H9 (cell line): Measurements from ENCODE around the gene CLIP1. TPM values are rescaled to one million over a fixed set of nuclear protein-coding genes. Genes with fewer than 3 reads are reported as not detected.

Experiments used
- DNase-seq: peaks from one replicate; pipeline ENCODE4 v3.0.0-alpha.2; 2017
- H2AFZ ChIP-seq: one replicate; pipeline ENCODE4 v1.6.1; 2013; ENCODE audit warnings: mild to moderate bottlenecking, low read length, control low read depth, moderate library complexity
- H2AK5ac ChIP-seq: 2 replicates; pipeline ENCODE4 v1.6.1; 2013; ENCODE audit warnings: low read length, control low read depth, mixed read lengths; ENCODE audit not compliant: insufficient read length
- H2BK120ac ChIP-seq: one replicate; pipeline ENCODE4 v1.6.1; 2013; ENCODE audit warnings: low read depth, mild to moderate bottlenecking, low read length, control low read depth, inconsistent platforms; ENCODE audit not compliant: poor library complexity, severe bottlenecking
- H2BK12ac ChIP-seq: 2 replicates; pipeline ENCODE4 v1.6.1; 2013; ENCODE audit warnings: low read length, control low read depth, mixed read lengths, low read depth; ENCODE audit not compliant: insufficient read length
- H2BK15ac ChIP-seq: 2 replicates; pipeline ENCODE4 v1.6.1; 2013; ENCODE audit warnings: low read depth, low read length, control low read depth
- H2BK20ac ChIP-seq: one replicate; pipeline ENCODE4 v1.6.1; 2013; ENCODE audit warnings: low read depth, mild to moderate bottlenecking, low read length, control low read depth, inconsistent platforms; ENCODE audit not compliant: poor library complexity, severe bottlenecking
- H2BK5ac ChIP-seq: 2 replicates; pipeline ENCODE4 v1.6.1; 2013; ENCODE audit warnings: low read length, control low read depth, mixed read lengths; ENCODE audit not compliant: insufficient read length
- H3K14ac ChIP-seq: 2 replicates; pipeline ENCODE4 v1.6.1; 2013; ENCODE audit warnings: low read length, control low read depth; ENCODE audit not compliant: insufficient read depth
- H3K18ac ChIP-seq: 2 replicates; pipeline ENCODE4 v1.6.1; 2013; ENCODE audit warnings: low read depth, mild to moderate bottlenecking, mixed read lengths, low read length, control low read depth; ENCODE audit not compliant: insufficient read length
- H3K23ac ChIP-seq: 2 replicates; pipeline ENCODE4 v1.6.1; 2013; ENCODE audit warnings: low read length, control low read depth, mixed read lengths, low read depth; ENCODE audit not compliant: insufficient read length
- H3K23me2 ChIP-seq: 2 replicates; pipeline ENCODE4 v1.6.1; 2013; ENCODE audit warnings: low read depth, mild to moderate bottlenecking, mixed read lengths, low read length, control low read depth; ENCODE audit not compliant: insufficient read length, poor library complexity, severe bottlenecking
- H3K27ac ChIP-seq: 2 replicates; pipeline ENCODE4 v1.5.1; 2013; ENCODE audit warnings: low read length, control low read depth, mixed read lengths, low read depth; ENCODE audit not compliant: insufficient read length
- H3K27me3 ChIP-seq: 2 replicates; pipeline ENCODE4 v1.6.1; 2013; ENCODE audit warnings: low read length, control low read depth, inconsistent platforms; ENCODE audit not compliant: insufficient read depth
- H3K4ac ChIP-seq: 2 replicates; pipeline ENCODE4 v1.6.1; 2013; ENCODE audit warnings: low read depth, mild to moderate bottlenecking, control low read depth, inconsistent platforms, low read length, moderate library complexity
- H3K4me1 ChIP-seq: 2 replicates; pipeline ENCODE4 v1.6.1; 2013; ENCODE audit warnings: low read length, control low read depth, inconsistent platforms; ENCODE audit not compliant: insufficient read depth
- H3K4me2 ChIP-seq: 2 replicates; pipeline ENCODE4 v1.6.1; 2013; ENCODE audit warnings: low read length, control low read depth, mixed read lengths; ENCODE audit not compliant: insufficient read length, insufficient read depth
- H3K56ac ChIP-seq: 2 replicates; pipeline ENCODE4 v1.6.1; 2013; ENCODE audit warnings: low read depth, mild to moderate bottlenecking, mixed read lengths, low read length, control low read depth; ENCODE audit not compliant: insufficient read length
- H3K79me1 ChIP-seq: 2 replicates; pipeline ENCODE4 v1.6.1; 2013; ENCODE audit warnings: low read depth, mild to moderate bottlenecking, moderate library complexity, low read length, control low read depth, inconsistent platforms; ENCODE audit not compliant: insufficient read depth, poor library complexity, severe bottlenecking
- H3K79me2 ChIP-seq: 2 replicates; pipeline ENCODE4 v1.6.1; 2013; ENCODE audit warnings: low read length, control low read depth, inconsistent platforms; ENCODE audit not compliant: insufficient read depth
- H3K9ac ChIP-seq: 2 replicates; pipeline ENCODE4 v1.6.1; 2013; ENCODE audit warnings: low read length, control low read depth, mixed read lengths; ENCODE audit not compliant: insufficient read length; ENCODE audit errors: extremely low read depth
- H3K9me3 ChIP-seq: one replicate; pipeline ENCODE4 v1.6.1; 2013; ENCODE audit warnings: low read depth, low read length, inconsistent platforms; ENCODE audit not compliant: control insufficient read depth
- H3T11ph ChIP-seq: one replicate; pipeline ENCODE4 v1.6.1; 2013; ENCODE audit warnings: mild to moderate bottlenecking, low read length, control low read depth, inconsistent platforms
- H4K20me1 ChIP-seq: one replicate; pipeline ENCODE4 v1.6.1; 2013; ENCODE audit not compliant: control insufficient read depth, insufficient read length, insufficient read depth
- H4K5ac ChIP-seq: 2 replicates; pipeline ENCODE4 v1.6.1; 2013; ENCODE audit warnings: low read depth, mild to moderate bottlenecking, mixed read lengths, low read length, control low read depth; ENCODE audit not compliant: insufficient read length
- H4K8ac ChIP-seq: replicated peaks from 2 replicates; pipeline ENCODE4 v1.6.1; 2013; ENCODE audit warnings: low read length, control low read depth, mixed read lengths, low read depth; ENCODE audit not compliant: insufficient read length
- H4K91ac ChIP-seq: 2 replicates; pipeline ENCODE4 v1.6.1; 2013; ENCODE audit warnings: low read depth, mild to moderate bottlenecking, moderate library complexity, mixed read lengths, low read length, control low read depth; ENCODE audit not compliant: insufficient read length
- H3K27ac Mint-ChIP-seq, 3 experiments: 2 replicates in 2 of 3; 3 replicates in 1 of 3; pipeline ENCODE4 v1.8.0; 2020 to 2021; ENCODE audit warnings: mixed read lengths in 3 of 3, mild to moderate bottlenecking in 1 of 3, moderate library complexity in 1 of 3
- H3K27me3 Mint-ChIP-seq: 2 replicates; pipeline ENCODE4 v1.8.0; 2021; ENCODE audit warnings: low read depth, mild to moderate bottlenecking, moderate library complexity, mixed read lengths
- H3K36me3 Mint-ChIP-seq, 3 experiments: 2 replicates in 2 of 3; 3 replicates in 1 of 3; pipeline ENCODE4 v1.8.0; 2020 to 2021; ENCODE audit warnings: low read depth in 3 of 3, mixed read lengths in 3 of 3; ENCODE audit not compliant: insufficient read depth in 1 of 3
- H3K4me1 Mint-ChIP-seq, 2 experiments: 2 replicates each; pipeline ENCODE4 v1.8.0; 2020; ENCODE audit warnings: mixed read lengths in 2 of 2
- H3K4me3 Mint-ChIP-seq, 2 experiments: 2 replicates in 1 of 2; 3 replicates in 1 of 2; pipeline ENCODE4 v1.8.0; 2020 to 2021; ENCODE audit warnings: mild to moderate bottlenecking in 2 of 2, mixed read lengths in 2 of 2, moderate library complexity in 1 of 2
- H3K9me3 Mint-ChIP-seq, 2 experiments: 2 replicates in 1 of 2; 3 replicates in 1 of 2; pipeline ENCODE4 v1.8.0; 2020; ENCODE audit warnings: mild to moderate bottlenecking in 2 of 2, mixed read lengths in 2 of 2, moderate library complexity in 1 of 2
- WGBS: extraction: QIAGEN DNeasy Blood & Tissue Kit; methylation state at CpG from one replicate; pipeline ENCODE4 v1.1.7; 2013; ENCODE audit warnings: missing lambda C conversion rate, low lambda C conversion rate, mixed read lengths; ENCODE audit not compliant: insufficient read length; ENCODE audit errors: extremely low coverage; 5-methylcytosine and 5-hydroxymethylcytosine counted together
- total RNA-seq: library from RNA; stranded (reverse); gene quantifications from 2 replicates; pipeline ENCODE4 v1.2.1, GENCODE V29; 2021
- TF ChIP-seq, protein P1 (sequence below): fragments of 200-600 bp; sonication (generic); conservative IDR thresholded peaks from 3 replicates; pipeline ENCODE4 v1.8.0; 2021; ENCODE audit warnings: antibody characterized with exemption, mild to moderate bottlenecking

CLIP1 gene
- total RNA-seq, 1 experiment from 2014 or later = 23.6 TPM

GRCh38 chr12:122354958-122355641, 67.4 kb downstream of the CLIP1 start:
- Mint-ChIP-seq H3K27me3 (no peaks in the 10 kb centered on the region), H3K27ac (no peak overlapping the region), H3K4me1 (0 out of 4 replicates have a peak, but pooled peaks cover 0 to 2% of the 10 kb centered on the region in 2 experiments), H3K9me3 (peaks cover 6% of the 10 kb centered on the region in 2 experiments; a peak in 4 of 5 replicates), H3K36me3 (peaks cover 14 to 45% (median 35%) of the 10 kb centered on the region in 3 experiments), H3K4me3 (no peak overlapping the region)
- H3K4ac ChIP-seq = no peak overlapping the region
- no peak overlapping the region for H3K18ac ChIP-seq
- no peak overlapping the region for H3K56ac ChIP-seq
- WGBS = no CpG with 5 or more reads among the region's 24 CpGs
- H3K23me2 ChIP-seq = no peaks in the 10 kb centered on the region
- H3K79me2 ChIP-seq = no peaks in the 10 kb centered on the region
- no peak overlapping the region for H4K91ac ChIP-seq
- DNase-seq = no peak
- H2BK5ac ChIP-seq = no peak overlapping the region
- H3K79me1 ChIP-seq = no peaks in the 10 kb centered on the region
- no peak overlapping the region for H3K4me2 ChIP-seq
- H2AK5ac ChIP-seq = no peak overlapping the region
- H3K14ac ChIP-seq = no peak overlapping the region; the same call in 1 of the 2 replicates
- H2BK12ac ChIP-seq = no peak overlapping the region
- H3K4me1 ChIP-seq = no peaks in the 10 kb centered on the region
- H4K5ac ChIP-seq = no peak overlapping the region
- H3K23ac ChIP-seq = no peak overlapping the region
- H3K27ac ChIP-seq = no peak overlapping the region
- H2BK15ac ChIP-seq = no peak overlapping the region
- no peak overlapping the region for H3K9ac ChIP-seq
- H4K8ac ChIP-seq = no peak overlapping the region
- H2BK20ac ChIP-seq = no peak overlapping the region
- TF ChIP-seq, protein P1, sequence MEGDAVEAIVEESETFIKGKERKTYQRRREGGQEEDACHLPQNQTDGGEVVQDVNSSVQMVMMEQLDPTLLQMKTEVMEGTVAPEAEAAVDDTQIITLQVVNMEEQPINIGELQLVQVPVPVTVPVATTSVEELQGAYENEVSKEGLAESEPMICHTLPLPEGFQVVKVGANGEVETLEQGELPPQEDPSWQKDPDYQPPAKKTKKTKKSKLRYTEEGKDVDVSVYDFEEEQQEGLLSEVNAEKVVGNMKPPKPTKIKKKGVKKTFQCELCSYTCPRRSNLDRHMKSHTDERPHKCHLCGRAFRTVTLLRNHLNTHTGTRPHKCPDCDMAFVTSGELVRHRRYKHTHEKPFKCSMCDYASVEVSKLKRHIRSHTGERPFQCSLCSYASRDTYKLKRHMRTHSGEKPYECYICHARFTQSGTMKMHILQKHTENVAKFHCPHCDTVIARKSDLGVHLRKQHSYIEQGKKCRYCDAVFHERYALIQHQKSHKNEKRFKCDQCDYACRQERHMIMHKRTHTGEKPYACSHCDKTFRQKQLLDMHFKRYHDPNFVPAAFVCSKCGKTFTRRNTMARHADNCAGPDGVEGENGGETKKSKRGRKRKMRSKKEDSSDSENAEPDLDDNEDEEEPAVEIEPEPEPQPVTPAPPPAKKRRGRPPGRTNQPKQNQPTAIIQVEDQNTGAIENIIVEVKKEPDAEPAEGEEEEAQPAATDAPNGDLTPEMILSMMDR = no peak
- no peaks in the 10 kb centered on the region for H3K27me3 ChIP-seq
- no peak overlapping the region for H2AFZ ChIP-seq
- no peaks in the 10 kb centered on the region for H4K20me1 ChIP-seq
- H3K9me3 ChIP-seq = no peaks in the 10 kb centered on the region
- H2BK120ac ChIP-seq = no peak overlapping the region
- H3T11ph ChIP-seq = no peak overlapping the region
